Suppressor macrophage treated with lipopolysaccharide for 1 hour (primary cell): Measurements from ENCODE around the gene ZFAND3.

Source experiments
- DNase-seq, 3 donors: peaks; one replicate each; pipeline ENCODE4 v3.0.0-alpha.2; 2020 to 2022

The ZFAND3 gene

DNA sequence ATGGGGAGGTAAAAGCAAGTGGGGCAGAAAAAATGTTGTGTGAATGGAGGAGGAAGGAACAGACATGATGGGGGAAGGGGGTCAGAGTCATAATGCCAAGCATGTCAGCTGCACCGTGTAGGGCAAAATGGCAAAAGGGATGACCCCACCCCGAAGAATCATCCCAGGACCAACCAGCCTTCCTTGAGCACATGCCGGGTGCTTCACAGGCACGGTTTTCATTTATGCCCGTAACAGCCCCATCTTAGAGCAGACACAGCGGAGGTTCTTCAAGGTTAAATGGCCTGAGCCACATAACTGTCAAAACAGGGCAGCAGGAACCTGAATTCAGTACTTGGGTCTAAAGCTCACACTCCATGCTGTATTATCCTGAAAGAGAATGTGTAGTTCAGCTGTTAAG, 322.2 kb downstream of the ZFAND3 start:
- DNase-seq: no peak

DNA sequence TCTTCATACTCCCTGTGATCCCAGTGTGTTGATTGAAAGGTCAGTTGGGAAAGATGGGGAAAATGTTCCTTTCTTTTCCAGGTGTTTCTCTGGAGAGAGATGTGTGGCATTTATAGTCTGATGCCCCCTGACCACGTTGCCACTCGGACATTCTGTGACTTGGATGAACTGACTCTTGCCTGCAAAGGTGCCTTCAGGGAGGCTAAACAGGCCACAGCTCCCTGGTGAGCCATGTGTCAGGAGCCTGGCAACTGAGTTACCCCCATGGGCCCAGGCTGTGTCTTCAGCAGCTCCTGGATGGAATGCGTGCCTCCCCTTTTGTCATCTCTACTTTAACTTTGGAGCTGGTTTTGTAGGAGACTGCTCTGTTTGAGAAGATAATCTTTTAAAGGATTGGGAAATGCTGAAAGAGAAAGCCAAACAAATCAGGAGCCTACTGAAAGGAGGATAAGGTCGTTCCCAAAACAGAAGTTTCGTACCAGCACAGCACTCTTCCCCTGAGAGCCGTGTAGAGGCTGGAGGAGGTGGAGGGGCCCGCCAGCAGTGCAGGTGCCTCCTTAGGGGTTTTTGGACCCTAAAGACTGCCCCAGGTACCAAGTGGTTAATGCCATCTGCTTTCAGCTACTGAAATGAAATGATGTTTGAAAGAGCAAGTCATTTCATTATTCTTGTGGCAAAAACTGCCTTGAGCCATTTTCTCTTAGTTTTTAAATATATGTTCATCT, 322.8 kb downstream of the ZFAND3 start:
- no peak for DNase-seq

DNA sequence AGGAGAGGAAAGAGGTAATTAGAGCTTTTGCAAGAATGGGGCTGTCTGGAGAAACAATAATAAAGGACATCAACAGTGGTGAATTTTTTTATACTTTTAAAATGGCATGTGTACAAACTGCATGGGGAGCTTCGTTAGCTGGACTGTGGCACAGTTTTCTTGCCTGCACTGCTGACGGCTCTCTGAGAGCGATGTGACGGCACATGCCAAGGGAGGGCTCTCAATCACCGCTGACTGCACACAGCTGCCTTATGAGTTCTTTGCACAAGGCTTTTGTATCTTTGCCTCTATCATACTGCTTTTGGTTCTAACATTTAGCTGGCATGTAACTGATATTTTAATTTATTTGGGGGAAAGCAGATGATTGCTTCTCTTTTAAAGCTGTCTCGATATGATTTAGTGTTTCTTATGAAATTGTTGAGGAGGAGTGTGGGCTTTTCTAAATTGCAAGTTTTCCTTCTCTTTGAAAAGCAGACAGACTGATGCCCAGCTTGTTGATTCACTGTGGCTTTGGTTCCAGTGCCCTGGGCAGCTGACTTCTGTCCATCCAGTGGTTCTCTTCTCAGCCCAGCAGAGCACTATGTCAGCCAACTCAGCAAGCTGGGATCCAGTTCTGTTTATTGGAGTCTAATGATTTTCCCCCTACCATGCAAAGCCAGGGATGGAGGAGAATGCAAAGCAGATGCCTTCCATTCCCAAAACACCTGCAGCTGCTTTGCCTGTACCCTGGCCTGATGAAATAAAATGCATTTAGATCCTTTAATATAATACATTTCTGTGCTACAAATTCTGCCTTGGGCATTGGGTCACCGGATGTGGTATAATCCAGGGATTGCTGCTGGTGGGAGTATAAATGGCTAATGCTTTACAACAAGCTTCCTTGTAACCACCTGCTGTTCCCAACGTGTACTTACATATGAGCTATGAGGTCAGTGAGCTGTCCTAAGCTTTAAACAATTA, 323.9 kb downstream of the ZFAND3 start:
- no peak for DNase-seq

DNA sequence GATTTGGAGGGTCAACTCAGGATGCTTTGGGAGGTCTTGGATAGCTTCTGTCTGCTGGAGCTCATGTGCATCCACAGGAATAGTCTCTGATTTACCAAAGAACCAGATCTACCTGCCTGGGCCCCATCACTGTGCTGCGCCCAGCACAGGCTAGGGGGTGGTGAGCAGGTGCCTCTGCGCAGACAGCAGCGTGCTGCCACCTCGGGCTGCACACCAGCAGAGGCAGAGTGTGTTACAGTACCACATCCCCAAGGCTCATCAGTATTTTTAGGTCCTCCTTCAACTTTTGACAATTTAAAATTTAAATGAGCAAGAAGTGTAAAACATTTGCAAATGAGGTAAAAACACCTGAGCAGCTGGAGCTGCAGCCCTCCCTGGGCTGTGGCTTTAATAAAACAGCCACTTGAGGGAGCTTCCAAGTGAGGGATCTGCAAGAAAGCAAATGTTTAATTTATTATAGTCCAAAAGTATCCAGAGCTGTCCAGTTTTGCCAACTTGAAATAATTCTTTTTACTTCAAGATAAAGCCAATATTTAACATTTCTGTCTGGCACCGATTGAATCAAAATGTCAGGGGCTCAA, 324.9 kb downstream of the ZFAND3 start:
- no peak for DNase-seq

DNA sequence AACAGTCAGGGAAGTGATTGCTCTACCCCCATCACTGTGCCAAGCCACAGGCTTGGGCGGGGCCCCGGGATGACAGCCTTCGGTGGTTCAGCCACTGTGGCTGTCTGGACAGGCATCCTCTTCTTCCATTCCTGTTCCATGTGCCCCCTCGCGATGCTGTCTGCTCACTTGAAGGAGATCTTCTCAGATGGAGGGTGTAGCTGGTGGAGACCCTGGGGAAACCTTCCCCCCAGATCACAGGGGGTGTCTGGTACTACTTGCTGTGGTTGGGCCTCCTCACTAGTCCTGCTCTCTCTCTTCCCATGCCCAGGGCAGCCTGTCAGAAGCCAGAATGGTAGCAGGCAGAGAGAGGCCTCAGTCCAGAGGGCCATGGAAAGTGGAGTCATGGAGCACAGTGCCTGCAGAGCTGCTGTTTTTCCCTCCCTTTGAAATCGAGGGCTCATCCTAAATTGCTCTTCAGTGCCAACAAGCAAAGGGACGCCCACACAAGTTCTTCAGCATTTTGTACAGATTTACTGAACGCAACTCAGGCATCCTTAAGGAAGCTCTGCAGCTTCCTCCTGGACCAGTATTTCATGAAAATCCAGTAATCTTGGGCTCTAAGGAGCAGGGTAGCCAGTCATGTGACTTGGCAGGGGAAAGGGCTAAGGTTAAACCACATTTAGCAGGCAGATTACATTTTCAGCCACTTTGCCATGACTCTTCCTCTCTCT, 326.6 kb downstream of the ZFAND3 start:
- DNase-seq: no peak

DNA sequence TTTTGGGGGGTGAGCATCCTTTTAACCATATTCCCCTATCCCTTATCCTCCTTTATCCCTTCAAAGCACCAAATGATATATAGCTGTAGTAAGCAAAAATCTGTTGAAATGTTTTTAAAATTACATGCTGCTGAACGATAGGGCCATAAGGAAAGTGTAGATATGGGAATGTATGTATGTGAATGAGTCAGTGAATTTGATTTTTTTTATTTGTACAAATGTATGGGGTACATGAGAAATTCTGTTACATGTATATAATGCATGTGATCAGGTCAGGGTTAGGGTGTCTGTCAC, 327.2 kb downstream of the ZFAND3 start:
- no peak for DNase-seq

DNA sequence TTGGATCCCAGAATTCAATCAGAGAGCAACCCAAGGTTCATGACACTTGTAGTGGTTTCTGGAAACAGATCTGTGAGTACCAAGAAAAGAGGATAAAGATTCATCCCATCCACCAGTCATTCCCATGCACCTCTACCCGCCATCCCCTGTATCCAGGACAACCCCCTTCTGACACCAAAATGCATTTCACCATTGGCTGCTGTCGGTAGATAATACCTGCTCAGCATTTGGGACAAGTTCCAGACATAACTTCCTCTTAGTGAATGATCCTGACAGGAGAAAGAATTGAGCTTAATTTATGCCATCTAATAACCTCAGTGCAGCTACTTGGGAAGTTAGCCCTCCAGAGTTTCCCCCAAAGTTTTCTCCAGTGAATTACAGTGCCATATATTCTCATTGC, 329.1 kb downstream of the ZFAND3 start:
- no peak for DNase-seq

DNA sequence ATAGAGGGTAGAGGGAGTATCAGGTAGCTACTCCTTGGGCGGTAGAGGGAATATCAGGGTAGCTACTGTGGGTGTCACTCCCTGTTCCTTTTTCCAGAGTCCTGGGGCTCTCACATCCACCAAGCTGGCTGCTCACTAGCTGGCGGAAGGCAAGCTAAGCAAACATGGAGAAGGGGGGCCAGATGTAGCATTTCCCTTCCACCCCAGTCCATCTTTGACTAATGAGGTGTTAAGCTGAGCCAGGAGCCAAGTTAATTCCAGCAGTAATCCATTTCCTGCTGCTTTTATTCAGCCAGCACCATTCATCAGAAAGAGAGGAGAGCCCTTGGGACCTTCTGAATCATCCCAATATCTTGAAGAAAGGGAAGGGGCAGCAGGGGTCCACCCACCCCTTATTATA, 330.0 kb downstream of the ZFAND3 start:
- no peak for DNase-seq

DNA sequence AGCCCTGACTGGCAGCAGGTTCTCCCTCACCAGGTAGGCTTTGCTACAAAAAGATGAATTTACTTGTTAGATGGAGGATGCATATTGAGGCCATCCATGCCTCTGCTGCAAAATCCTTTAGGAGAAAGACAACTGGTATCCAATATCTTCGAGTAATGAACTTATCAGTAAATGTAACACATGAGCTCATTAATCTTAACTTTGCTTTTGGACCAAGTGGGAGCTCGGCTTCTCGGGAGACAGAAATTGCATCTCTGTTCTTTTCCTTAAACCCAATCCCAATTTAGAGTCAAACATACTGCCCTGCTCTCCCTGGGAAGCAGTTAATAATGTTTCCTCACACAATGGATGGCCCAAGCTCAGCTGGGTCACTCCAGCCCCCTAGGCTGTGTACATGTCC, 330.5 kb downstream of the ZFAND3 start:
- DNase-seq: no peak

DNA sequence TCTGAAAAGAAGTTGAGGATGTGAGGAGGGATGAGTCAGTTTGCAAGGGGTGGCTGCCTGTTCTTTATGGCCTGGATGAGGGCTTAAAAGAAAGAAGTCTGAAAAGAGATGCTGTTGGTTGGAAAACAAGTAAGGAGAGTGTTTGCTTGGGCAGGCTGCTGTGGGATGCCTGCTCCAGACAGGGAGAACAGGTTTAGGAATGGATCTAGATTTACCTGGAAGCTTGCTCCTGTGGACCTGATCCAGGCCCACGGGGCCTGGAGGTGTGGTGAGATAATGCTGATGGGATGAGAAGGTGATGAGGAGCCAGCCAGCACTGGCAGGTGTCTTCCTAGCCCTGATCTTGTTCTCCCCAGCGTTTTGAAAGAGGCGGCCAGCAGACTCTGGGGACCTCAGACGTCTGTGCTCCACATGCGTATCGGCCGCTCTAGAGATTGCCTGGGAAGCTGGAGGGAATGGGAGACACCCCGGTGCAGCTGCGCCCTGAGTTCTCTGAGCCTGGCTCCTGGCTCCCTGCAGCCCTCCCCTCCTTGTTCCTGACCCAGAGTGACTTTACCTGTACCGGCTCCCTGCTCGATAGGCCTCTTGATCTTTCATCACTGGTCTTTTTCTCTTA, 331.3 kb downstream of the ZFAND3 start:
- DNase-seq: no peak

DNA sequence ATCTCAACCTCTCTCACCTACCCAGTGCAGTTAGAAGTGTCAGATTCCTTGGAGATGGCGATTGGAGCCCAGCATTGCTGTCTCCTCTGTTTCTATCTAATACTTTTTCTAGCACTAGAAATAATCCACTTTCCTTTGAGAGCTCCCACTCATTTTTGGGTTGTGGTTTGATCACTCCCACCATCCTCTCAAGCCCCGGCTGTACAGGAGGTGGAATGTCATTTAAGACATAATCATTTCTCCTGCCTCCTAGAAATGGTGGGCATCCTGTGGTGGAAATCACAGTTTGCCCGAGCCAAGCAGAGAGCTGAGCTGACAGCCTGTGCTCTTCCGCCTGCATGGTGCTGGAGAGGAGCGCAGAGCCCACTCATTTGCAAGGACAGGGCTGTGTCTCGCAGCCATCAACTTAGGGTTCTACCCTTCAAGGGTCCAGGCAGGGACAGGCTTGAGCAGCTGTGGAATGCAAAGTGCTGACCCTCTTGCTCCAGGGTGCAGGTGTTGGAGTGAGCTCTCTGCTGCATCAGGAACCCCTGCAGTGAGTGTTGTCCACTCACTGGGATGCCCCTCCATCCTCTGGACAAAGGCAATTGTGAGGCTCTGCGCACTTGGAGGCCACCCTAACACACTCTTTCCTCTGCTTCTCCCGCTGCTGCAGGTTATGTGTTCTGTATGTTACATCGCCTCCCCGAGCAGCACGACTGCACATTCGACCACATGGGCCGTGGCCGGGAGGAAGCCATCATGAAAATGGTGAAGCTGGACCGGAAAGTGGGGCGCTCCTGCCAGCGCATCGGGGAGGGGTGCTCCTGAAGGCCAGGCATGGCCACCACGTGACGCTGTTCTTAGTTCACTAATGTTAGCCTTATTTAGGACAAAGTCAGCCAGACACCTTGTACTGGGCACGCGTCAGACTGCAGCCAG, 332.3 kb downstream of the ZFAND3 start:
- no peak for DNase-seq

DNA sequence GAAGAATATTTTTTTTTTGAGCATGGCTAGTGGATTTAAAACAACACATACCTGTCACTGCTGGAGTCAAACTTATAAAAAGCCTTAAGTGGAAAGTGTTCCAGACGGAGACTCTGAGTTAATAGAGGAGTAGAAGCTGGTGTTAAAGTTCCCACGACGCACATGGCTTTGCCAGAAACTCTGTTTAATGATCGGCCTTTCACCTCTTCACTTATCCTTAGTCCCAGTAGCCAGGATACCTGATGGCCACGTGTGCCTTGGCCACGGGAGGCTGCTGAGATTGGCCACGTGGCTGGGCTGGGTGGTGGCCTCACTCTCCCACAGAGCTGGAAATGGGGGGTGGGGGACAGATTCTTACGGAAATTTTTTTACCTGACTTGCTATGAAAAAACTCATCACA, 333.1 kb downstream of the ZFAND3 start:
- DNase-seq: no peak

DNA sequence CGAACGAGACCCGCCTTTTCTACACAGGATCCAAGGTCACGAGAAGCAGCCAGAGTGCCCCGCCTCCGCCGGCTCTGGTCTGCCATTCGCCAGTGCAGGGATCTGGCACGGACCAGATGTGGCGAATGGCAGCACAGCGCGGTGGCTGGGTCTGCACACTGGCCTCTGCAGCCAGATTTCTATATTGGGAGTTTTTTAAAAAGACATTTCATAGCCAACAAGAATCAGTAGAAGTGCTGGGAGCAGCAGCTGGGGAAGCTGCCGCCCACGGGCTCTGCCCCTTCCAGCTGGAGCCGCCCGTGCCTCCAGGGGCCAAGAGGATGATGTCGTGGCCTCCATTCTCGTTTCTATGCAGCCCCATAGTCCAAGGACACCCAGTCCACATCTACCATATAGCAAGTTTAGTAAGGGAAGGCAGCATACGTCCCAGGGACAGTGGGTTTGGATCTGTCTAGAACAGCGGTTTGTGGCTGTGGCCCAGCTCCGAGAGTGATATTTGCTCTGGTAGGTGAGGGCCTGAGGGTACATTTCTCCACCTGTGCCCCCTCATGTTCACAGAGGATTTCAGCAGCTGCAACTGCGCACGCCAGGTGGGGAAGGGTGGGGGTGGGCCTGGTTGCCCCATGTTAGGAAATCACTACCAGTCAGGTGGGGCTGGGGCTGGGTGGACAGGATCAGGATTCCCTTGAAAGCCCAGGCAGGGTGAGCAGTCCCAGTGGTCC, 333.7 kb downstream of the ZFAND3 start:
- peak in 2 of 3 donors; percentile 17 to 26 for DNase-seq

DNA sequence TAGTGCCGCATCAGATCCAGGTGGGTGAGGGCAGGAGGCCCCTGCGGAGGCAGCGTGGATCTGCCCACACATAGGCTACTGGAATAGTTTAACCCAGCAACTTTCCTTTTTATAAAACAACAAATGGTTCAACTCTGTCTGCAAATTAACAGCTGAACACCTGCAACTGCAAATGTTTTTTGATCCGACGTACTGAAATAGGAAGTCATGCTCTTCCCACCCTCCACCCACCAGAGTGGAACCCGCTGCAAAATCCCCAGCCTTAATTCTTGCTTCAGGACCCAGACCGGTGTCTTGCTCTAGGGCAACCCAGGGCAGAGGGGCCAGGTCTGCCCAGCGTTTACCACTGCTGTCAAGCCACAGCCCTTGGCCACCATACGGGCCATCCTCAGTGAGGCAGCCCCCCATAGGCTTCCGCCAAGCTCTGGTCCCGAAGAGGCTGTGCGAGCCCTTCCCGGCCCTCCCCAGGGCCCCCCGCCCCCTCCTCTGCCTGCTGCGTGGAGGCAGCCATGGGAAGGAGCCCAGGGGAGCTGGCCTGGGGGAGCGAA, 334.3 kb downstream of the ZFAND3 start:
- DNase-seq: peak; percentile 27 to 52 (median 27)

DNA sequence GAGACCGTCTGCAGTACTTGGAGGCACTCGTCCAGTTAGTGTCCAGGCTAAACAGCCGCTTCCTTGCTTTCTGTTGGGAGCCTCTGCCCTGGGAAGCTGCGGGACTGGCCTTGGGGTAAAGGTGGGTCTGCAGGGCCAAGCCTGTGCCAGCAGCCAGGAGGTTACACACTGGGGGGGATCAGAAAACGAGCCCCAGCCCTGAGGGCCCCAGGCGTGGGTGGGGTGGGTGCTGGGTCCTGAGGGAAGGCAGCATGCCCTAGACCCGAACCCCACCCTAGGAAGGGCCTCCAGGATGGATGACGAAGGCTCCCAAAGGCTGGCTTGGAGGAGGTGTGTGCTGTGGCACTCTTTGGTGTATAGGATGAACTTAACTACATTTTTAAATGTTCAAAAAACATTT, 335.2 kb downstream of the ZFAND3 start:
- DNase-seq: no peak

DNA sequence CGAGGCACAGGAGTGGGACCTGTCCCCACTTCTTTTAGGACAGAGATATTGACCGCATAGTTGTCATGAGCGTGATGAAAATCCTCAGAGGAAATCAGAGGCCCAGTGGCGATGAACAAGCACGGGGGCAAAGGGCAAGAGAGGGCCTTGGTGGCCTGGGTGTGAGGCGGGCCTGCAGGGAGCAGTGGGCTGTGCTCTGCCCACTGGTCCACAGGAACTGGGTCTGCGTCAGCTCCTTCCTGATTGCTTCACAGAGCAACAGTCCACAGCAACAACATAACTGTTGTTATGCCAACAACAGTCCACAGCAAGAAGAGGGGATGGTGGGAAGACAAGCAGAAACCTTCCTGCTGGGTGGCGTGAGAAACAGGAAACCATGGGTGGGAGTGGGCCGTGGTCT, 335.6 kb downstream of the ZFAND3 start:
- DNase-seq: peak; percentile 66 to 80 (median 75)

DNA sequence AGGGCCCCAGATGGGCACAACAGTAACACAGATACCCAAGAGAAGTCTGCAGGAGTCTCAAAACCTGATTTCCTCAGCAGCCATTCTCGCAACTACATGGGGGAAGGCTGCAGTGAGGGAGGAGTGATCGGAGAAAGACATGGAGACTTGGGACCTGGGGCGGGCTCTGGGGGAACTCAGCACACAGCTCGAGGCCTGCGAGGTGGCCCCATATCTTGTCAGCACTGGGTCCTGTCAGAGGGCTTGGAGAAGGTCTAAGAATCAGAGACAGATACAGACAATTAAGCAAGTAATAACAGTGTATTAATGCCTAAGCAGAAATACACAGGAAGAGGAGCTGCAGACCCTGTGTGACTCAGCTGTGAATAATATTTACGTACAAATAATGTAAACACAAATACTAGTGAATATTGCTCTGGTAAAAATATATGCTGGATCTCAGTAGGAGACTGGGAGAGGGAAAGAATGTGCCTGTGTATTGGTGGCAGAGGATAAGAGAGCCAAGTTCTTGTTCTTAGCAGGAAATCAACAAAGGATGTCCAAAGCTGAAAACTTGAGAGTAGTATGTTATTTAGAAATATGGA, 336.2 kb downstream of the ZFAND3 start:
- DNase-seq: no peak

DNA sequence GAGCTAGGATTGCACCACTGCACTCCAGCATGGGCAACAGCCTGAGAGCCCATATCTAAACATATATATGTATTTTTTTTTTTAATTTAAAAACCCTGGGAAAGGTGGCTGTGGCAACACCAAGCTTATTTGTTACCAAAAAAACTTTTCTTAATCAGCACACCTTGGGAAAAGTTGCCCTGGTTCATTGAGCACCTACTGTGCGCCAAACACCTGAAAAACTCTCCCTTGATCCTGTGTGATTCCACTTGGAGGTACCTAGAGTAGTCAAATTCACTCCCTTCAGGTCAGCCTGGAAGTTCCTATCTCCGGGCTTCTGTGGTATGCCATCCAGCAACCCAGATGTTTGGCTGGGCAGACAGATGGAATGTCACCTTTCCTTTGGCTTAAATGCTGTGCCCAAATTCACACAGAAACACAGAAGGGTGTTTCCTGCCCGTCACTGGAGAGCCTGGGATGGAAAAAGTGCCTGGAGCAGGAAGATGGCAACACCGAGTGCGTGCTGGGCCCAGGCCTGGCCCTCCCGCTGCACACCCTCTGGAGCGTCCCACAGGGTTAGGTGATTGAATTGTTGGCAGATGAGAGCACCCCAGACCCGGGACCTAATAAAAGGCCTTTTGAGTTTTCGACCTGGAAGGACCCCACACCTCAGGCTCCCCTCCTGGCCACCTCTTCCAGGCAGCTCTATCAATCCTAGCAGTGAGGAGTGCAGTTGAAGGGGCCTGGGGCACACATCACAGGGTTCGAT, 337.5 kb downstream of the ZFAND3 start:
- DNase-seq: no peak

DNA sequence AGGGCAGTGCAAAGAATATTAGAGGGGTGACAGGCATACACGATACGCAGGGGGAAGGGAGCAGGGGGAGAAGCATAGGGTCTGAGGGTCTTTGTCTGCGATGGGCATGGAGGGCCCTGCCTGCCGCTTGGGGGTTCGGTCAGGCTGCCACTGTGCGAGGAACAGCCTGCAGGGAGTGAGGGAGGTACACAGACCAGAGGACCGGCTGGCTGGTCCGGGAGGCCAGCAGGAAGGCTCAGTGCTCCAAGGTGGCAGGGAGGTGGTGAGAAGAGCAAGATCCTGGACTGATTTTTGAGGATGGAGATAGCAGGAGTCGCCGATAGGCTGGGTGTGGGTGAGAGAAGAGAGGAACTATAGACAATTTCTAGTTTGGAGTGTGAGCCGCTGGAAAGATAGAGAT, 338.4 kb downstream of the ZFAND3 start:
- DNase-seq: no peak
